ENCODE measurements around the gene ADAMTS17.

- TF ChIP-seq TAF1 (IDR thresholded peaks at IDR 0.05; ENCODE audit: borderline replicate concordance, low read depth, low read length) (no peak), POLR2AphosphoS5 (IDR thresholded peaks at IDR 0.05; ENCODE audit: low read depth, low read length) (no peak), POLR2A (IDR thresholded peaks at IDR 0.05; ENCODE audit: low read depth, low read length) (no peak)
These were observed 11.7 kb upstream of the ADAMTS17 start for GRCh38 chr15:100353449-100353848.
